ENCODE results near the gene CTDP1.

CTDP1 gene

DNA sequence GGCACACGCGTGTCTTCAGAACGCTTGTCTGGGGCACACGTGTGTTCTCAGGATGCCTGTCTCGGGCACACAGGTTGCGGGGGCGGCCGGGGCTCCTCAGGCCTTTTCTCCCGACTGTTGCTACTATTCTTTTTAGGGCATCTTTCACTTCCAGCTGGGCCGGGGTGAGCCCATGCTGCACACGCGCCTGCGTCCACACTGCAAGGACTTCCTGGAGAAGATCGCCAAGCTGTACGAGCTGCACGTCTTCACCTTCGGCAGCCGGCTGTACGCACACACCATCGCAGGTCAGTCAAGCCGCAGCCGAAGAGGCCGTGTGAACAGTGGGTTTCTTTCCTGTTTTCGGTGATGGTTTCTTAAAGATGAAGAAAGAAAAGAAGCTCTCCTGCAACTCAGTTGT, 25.0 kb downstream of the CTDP1 start:
- no peak for DNase-seq (ENCODE audit: low read depth)
- TF ChIP-seq, protein P1, sequence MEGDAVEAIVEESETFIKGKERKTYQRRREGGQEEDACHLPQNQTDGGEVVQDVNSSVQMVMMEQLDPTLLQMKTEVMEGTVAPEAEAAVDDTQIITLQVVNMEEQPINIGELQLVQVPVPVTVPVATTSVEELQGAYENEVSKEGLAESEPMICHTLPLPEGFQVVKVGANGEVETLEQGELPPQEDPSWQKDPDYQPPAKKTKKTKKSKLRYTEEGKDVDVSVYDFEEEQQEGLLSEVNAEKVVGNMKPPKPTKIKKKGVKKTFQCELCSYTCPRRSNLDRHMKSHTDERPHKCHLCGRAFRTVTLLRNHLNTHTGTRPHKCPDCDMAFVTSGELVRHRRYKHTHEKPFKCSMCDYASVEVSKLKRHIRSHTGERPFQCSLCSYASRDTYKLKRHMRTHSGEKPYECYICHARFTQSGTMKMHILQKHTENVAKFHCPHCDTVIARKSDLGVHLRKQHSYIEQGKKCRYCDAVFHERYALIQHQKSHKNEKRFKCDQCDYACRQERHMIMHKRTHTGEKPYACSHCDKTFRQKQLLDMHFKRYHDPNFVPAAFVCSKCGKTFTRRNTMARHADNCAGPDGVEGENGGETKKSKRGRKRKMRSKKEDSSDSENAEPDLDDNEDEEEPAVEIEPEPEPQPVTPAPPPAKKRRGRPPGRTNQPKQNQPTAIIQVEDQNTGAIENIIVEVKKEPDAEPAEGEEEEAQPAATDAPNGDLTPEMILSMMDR (conservative IDR thresholded peaks at IDR 0.05; ENCODE audit: low read depth, low read length) = no peak
- H3K4me3 ChIP-seq (ENCODE audit: low read depth, low read length) = no peak overlapping the region

DNA sequence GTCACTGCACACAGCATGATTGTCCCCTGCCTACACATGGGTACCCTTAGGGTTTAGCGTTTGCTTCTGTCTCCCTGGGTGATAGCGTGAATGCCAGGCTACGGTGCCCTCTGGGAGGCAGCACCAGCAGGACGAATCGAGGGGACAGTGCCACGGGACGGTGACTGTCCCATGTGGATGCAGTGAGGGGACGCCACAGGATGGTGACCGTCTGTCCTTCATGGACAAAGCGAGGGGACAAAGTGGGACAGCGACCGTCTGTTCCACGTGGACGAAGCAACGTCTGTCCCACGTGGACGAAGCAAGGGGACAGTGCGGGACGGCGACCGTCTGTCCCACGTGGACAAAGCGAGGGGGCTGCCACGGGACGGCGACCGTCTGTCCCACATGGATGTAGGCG, 25.7 kb downstream of the CTDP1 start:
- no peak for DNase-seq (ENCODE audit: low read depth)
- TF ChIP-seq, protein P1 (conservative IDR thresholded peaks at IDR 0.05; ENCODE audit: low read depth, low read length) = no peak
- no peak overlapping the region for H3K4me3 ChIP-seq (ENCODE audit: low read depth, low read length)

DNA sequence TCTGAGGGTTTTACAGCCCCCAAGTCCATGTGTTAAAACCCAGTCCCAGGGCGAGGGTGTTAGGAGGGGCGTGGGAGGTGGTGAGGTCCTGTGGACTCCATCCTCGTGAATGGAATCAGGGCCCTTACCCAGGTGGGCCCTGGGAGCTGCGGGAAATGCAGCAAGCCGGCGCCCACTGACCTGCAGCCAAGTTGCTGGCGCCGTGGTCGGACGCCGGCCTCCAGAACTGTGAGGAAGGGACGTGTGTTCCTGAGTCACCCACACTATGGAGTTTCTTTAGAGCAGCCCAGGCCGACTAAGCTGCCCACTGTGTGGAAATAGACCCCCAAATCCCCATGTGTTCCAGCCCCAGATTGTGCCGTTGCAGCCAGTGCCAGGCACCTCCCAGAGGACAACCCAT, 26.4 kb downstream of the CTDP1 start:
- TF ChIP-seq, protein P1 (conservative IDR thresholded peaks at IDR 0.05; ENCODE audit: low read depth, low read length) = no peak
- no peak for DNase-seq (ENCODE audit: low read depth)
- H3K4me3 ChIP-seq (ENCODE audit: low read depth, low read length) = no peak overlapping the region

DNA sequence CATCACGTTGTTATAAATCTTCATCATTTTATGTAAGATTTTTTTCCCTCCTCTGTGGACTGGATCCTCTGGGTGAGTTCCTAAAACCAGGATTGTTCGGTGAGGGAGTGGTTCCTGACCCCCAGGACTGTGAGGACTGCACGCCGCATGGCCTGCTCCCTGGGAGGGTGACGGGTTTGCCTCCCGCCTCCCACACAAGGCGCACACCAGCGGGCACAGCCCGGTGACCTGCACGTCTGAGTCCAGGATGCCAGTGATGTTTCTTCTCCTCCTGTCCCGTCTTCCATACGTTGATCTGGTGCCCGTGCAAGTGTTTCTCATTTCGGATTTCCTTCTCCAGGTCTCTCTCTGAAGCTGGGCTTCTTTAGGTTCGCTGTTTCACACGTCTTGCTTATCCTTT, 27.1 kb downstream of the CTDP1 start:
- no peak overlapping the region for H3K4me3 ChIP-seq (ENCODE audit: low read depth, low read length)

DNA sequence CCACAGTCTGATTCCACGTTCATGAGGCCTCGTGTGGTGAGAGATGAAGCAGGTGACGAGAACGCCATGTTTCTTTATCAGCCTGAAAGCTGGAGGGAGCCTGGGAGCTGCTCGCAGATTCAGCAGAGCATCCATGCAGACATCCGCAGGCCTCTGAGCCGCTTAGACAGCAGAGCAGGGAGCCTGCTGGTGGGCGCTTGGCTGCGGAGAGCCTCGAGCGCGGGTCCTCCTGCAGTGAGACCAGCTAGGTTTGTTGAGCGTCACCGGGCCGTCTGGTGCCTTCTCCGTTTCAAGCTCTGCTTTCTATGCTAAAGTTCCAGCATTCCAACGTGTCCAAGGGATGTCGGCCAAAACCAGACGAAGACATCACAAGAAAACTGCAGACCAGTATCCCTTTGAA, 27.6 kb downstream of the CTDP1 start:
- TF ChIP-seq, protein P1 (conservative IDR thresholded peaks at IDR 0.05; ENCODE audit: low read depth, low read length) = no peak
- no peak overlapping the region for H3K4me3 ChIP-seq (ENCODE audit: low read depth, low read length)
- no peak for DNase-seq (ENCODE audit: low read depth)

More for the DNA sequence above, 27.1 kb downstream of the CTDP1 start:
- no peak for DNase-seq (ENCODE audit: low read depth)
- TF ChIP-seq, protein P1 (conservative IDR thresholded peaks at IDR 0.05; ENCODE audit: low read depth, low read length) = no peak

DNA sequence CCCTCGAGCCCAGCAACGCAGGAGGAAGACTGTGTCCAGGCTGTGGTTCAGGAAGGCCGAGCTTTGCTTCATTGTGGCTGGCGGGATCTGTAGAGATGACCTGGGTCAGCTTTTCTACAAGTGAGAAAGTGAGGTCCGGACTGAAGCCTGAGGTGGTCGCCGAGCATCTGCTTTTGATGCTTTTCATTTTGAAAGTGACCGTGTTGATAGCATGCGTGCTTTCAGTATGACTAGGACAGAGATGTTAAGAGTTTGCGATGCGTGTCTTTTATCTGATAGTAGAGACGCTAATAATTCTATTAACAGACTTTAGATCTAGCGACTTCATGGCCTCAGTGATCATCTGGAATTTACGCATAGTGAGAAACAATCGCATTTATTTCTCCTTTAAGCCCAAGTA, 28.1 kb downstream of the CTDP1 start:
- DNase-seq (ENCODE audit: low read depth) = no peak
- TF ChIP-seq, protein P1 (conservative IDR thresholded peaks at IDR 0.05; ENCODE audit: low read depth, low read length) = no peak
- H3K4me3 ChIP-seq (ENCODE audit: low read depth, low read length) = no peak overlapping the region

DNA sequence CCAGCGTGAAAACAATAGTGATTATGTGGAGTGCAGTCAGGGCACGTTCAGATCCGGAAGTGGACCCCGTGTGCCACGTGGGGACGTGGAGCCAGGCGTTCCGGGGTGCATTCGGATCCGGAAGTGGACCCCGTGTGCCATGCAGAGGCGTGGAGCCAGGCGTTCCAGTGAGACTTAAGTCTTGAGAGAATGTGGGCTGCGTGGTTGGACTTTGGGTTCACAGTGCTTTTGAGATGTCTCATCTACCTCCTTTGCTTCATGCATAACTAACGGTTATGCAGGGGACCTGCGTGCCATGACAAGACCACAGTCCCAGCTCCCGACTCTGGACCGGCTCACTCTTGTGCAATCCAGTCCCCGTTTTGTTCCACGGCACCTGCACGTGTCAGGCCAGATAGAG, 28.8 kb downstream of the CTDP1 start:
- no peak for DNase-seq (ENCODE audit: low read depth)
- TF ChIP-seq, protein P1 (conservative IDR thresholded peaks at IDR 0.05; ENCODE audit: low read depth, low read length) = no peak

More for the DNA sequence above, 28.8 kb downstream of the CTDP1 start:
- no peak overlapping the region for H3K4me3 ChIP-seq (ENCODE audit: low read depth, low read length)

Measured in choroid plexus epithelial cell (primary cell).